Hematopoietic multipotent progenitor cell treated with erythropoietin and hydrocortisone succinate and interleukin-3 and kit ligand, for 4 days (in vitro differentiated cells): Measurements from ENCODE around the gene IGF2R.
"Not testable (repeated sequence)": the region's sequence is repeated elsewhere in the genome, so short reads cannot be mapped to it uniquely, and the experiment has no call there.

ENCODE experiments used
- DNase-seq: peaks from one replicate; pipeline ENCODE4 v3.0.0-alpha.2; 2015

Gene IGF2R

DNA sequence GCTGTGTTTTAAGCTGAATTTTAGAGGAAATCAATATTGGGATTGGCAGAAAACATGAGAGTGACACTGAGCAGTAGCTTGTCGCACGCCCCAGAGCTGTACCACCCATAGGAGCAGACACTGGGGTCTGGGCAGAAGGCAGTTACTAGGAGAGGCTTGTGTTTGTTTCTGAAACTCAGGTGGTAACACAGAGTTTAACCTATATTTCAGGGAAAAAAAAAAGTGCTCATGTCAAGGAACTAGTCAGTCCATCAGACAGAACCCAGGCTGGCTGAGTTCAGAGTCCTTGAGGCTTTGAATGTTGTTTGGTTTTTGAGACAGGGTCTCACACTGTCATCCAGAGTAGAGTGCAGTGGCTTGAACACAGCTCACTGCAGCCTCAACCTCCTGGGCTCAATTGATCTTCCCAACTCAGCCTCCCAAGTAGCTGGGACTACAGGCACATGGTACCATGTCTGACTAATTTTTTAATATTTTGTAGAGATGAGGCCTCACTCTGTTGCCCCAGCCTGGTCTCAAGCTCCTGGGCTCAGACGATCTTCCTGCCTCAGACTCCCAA is 159.3 kb downstream of the IGF2R start:
- no peak for DNase-seq

GRCh38 chr6:160128879-160129516 is 160.1 kb downstream of the IGF2R start:
- no peak for DNase-seq

GRCh38 chr6:160129881-160130615 is 161.2 kb downstream of the IGF2R start:
- DNase-seq, result no peak

DNA sequence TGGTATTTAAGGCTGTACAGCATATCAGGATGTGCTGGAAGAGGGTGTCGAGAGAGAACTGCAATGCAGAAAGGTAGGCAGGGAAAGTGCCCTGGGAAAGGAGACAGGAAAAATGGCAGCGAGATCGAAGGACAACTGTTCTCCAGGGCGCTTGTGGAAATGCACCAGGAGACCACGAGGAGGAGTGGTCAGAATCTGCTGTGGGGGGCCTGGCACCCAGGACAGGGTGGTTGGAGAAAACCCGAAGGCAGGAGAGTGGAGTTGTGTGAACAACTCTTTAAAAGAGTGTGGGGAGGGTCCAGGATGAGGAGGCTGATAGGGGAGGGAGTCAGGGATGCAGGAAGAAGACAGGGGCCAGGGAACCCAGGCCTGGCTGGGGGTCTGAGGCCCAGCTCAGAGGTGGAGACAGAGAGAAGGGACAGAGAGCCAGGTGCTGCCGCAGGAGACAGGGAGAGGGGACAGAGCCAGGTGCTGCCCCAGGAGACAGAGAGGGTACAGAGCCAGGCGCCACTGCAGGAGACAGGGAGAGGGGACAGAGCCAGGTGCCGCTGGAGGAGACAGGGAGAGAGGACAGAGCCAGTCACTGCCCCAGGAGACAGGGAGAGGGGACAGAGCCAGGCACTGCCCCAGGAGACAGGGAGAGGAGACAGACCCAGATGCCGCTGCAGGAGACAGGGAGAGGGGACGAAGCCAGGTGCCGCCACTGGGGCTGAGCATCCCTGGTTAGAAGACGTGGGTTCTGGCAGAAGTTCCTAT is 162.0 kb downstream of the IGF2R start:
- no peak for DNase-seq

DNA sequence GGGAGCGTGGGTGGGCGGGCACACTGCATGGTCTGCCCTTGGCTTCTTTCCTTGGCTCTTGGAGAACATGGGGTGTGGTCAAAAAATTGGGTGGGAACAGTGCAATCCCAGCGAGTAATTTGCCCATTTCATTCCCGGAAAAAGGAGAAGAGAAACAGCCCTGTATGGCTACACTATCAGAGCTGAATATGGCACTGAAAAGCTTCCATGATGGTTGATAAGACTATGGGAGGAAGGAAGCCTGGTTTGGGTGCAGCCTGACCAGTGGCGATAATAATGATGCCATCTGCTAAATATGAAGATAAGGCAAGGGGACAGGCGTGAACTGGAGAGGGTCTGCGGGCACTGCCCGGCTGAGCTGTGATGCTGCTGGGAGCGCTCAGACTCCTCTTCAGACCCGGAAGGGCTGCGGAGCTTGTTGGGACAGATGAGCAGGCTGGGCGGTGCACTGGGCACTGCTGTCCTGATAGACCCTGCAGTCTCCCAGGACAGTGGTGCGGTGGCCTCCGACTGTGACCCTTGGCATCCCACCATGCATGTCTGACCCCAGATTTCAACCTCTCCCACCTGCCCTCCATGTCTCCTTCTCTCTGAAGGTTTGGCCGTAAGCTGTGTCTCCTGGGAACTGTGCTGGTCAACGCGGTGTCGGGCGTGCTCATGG is 162.9 kb downstream of the IGF2R start:
- peak; percentile 13 for DNase-seq

- no peak for DNase-seq
Observed at GRCh38 chr6:160132297-160132637, 163.4 kb downstream of the IGF2R start.

GRCh38 chr6:160132776-160133338 is 164.0 kb downstream of the IGF2R start:
- no peak for DNase-seq

GRCh38 chr6:160133441-160134336 is 164.8 kb downstream of the IGF2R start:
- no peak for DNase-seq

DNA sequence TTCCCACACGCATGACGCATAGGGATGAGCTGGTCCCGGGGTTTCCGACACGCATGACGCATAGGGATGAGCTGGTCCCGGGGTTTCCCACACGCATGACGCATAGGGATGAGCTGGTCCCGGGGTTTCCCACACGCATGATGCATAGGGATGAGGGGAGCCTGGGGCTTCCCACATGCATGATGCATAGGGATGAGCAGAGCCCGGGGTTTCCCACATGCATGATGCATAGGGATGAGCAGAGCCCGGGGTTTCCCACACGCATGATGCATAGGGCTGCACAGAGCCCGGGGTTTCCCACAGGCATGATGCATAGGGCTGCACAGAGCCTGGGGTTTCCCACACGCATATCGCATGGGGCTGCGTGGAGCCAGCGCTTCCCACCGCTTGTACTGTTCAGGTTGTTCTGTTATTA is 165.5 kb downstream of the IGF2R start:
- DNase-seq, result not testable (repeated sequence)

DNA sequence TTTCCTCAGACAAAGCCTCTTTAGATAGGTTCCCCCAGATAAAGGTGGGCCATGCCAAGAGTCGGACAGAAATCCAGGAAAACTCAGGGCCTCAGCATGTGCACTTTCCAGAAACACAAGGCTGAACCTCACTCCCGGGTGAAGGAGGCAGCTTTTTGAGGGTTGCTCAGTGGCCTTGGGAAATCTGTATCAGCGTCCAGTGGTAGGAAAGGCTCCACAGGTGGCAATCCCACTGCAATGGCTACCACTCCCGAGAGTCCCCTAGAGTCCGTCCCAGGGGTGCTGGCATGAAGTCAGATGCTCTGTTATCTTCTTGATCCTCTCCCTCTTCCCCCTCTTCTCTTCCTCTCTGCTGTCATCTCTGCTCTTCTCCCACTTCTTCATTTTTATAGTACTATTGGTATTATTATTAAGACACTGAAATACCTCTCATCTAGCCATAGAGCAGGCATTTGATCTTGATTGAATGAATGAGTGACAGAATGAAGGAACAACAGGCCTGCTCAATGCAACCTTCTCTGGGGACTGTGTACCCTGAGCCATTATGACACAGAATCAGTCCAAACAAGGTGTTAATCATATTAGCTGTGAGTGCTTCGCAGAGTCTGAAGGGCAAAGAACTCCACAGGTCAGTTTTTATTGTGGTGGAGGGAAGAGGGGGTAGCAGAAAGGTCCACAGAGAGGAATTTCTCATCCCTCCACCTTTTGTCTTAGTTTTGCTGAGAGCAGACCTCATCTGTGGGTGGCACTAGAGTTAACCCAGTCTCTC is 166.1 kb downstream of the IGF2R start:
- no peak for DNase-seq

DNA sequence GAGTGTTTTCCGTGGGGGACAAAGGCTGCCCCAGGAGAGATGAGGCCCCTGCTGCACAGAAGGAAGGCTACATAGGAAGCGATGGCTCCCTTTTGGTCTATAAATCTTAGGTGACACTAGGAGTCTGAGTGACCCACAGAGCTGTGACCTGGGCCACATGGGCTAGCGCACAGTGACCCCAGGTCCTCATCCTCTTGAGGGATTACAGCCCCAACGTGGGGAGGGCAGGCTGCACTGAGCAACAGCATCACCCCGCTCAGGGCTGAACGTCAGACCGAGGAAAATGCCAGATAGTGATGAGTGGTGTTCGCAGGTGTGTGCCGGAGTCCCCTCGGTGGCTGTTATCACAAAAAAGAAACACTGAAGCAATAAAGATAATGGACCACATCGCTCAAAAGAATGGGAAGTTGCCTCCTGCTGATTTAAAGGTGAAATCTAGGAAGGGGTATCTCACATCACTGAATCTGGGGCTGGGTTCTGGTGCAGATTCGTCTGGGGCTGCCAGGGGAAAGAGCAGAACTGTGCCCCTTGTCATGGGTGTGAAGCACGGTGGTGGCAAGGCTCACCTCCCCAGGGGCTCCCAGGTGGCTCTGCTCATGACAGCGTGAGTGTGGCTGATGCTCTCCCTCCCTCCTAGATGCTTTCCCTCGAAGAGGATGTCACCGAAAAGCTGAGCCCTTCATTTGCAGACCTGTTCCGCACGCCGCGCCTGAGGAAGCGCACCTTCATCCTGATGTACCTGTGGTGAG is 167.2 kb downstream of the IGF2R start:
- DNase-seq, result no peak

DNA sequence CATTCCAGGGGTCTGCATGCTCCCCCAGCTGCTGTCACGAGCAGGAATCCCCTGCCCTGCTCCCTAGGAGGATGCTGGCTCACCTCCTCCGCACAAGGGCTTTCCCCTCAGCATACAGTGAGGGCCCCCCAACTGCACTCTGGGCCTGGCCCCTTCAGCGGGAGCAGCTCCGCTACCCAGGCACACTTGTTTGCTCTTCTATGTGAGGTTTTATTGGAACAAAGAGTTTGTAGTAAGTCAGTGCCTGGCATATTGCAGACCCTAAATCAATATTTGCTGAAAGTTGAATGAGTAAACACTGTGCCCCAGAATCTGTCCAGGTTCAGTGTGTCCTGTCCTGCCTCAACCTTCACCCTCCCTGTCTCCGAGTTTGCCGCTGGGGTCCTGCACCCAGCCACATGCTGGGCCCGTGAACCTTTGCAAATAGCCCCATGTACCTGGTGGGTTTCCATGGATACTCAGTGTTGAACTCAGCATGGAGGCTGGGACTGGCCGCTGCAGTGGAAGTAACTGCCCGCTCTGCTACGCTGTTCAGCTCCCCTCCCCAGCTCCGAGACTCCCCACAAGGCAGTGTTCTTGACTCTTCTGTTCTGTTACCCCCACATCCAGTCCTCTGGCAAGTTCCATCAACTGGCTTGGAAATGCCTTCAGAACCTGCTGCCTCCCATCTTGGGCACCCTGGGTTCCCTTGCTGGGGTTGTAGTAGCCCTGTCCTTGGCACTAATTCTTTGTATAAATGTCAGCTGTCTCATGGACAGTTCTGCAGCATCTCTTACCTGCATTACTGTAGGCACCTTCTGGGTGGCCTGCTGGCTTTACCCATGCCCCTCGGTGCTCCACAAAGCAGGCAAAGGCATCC is 168.5 kb downstream of the IGF2R start:
- DNase-seq, result no peak

DNA sequence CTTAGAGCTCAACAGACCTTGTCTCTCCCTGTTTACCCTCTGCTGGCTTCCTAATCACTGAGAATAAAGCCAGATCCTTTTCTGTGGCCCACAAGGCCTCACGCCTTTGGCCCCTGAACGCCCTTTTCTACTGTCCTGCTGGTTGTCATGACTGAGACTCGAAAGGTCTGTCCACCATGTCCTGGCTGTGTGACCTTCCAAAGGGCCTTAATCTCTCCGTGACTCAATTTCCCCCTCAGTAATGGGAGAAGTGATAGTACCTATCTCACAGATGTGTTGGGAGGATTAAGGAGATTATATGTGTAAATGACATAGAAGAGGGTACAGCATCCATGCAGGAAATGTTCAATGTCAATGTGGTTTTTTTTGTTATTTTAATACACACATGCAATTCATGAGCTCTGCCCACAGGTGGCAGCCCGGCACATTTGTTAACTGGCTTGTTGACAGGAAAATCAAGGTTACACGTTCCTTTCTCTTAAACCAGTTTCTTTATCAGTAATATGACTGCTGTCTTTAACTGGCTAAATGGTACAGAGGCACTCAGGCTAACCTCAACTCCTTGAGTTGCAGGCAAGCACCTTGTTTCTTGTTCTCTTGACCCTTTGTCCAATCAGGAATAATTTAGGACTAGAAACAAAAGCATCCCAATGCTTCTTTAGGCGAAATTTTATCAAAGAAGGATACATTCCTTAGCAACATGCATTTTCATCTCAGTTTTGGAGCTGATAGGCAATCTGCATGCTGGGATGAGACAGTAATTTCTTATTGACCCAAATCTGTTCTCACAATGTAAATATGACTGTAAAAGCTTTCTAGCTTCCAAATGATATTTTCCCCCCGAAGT is 169.3 kb downstream of the IGF2R start:
- DNase-seq, result peak; percentile 75

DNA sequence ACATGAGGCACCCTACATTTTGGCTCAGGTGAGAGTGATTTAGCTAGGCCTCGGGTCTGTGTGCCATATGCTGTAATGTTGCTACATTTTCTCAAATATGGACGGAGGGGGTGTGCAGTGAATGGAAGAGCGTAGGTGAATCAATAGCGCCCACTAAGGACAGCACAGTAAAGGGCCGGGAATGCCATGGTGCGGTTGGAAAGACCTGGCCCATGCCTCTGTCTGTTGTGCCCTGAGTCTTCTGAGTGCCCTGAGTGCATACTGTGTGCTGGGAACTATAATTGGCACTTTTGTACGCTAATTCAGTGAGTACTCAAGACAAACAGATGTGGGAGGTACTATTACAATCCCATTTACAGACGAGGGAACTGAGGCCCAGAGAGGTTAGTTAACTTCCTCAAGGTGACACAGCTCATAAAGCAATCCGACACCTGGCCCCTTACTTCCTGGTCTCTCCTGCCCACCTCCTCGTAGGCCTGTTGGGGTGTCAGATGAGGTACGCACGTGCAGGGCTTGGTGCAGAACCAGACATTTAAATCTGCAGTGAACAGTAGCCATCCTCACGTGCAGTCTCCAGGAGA is 170.0 kb downstream of the IGF2R start:
- no peak for DNase-seq

- DNase-seq, result no peak
Observed at GRCh38 chr6:160139420-160139851, 170.6 kb downstream of the IGF2R start.

GRCh38 chr6:160140493-160140892 is 171.6 kb downstream of the IGF2R start:
- DNase-seq, result not testable (repeated sequence)

- no peak for DNase-seq
Observed at GRCh38 chr6:160141001-160141726, 172.3 kb downstream of the IGF2R start.
